ENCODE measurements around the gene LIG1. TPM values are rescaled to one million over a fixed set of nuclear protein-coding genes. Genes with fewer than 3 reads are reported as not detected.

The LIG1 gene
- total and polyA plus RNA-seq, 2 donors (not counting 3 experiments of a cell fraction or from before 2014, with no cell fraction given) = 64.0 to 94.7 TPM

DNA sequence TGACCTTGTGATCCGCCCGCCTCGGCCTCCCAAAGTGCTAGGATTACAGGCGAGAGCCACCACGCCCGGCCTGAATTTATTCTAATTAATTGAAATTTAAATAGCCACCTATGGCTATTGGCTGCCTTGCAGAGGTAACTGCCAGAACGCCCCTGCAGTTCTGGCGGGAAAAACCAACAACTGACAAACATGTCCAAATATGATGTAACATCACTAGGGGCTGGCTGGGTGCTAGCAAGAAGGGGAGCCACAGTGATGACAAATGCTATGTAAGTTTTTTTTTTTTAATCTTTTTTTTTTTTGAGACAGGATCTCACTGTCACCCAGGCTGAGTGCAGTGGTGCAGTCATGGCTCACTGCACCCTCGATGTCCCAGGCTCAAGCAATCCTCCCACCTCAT lies 13.2 kb upstream of the LIG1 start:
- no peaks in the 10 kb centered on the region for H3K27me3 ChIP-seq (ENCODE audit: control insufficient read depth in 2 of 2, insufficient read depth in 2 of 2, low read length in 2 of 2)
- no peaks in the 10 kb centered on the region for H3K9me3 ChIP-seq (replicated peaks; ENCODE audit: control insufficient read depth, insufficient read depth, low read length)
- no peaks in the 10 kb centered on the region for H3K79me2 ChIP-seq (ENCODE audit: control insufficient read depth, insufficient read depth, low read length)
- H3K9me1 ChIP-seq (replicated peaks; ENCODE audit: control insufficient read depth, extremely low read depth, insufficient read depth, low read length) = no peaks in the 10 kb centered on the region
- intact Hi-C loops (cut with micrococcal nuclease) (no loop called here), dilution Hi-C loops (cut with MboI; ENCODE audit: extremely low pct_ligation_motif_present, low sequenced_read_pairs) (no loop called here)
- TF ChIP-seq MYC (IDR thresholded peaks at IDR 0.05; ENCODE audit: low read depth, low read length) (no peak), EZH2 (IDR thresholded peaks at IDR 0.05; ENCODE audit: borderline replicate concordance, low read depth, low read length, severe bottlenecking) (no peak), POLR2AphosphoS5 (IDR thresholded peaks at IDR 0.05; ENCODE audit: insufficient read depth, low read depth, low read length) (no peak), FOS (IDR thresholded peaks at IDR 0.05; ENCODE audit: borderline replicate concordance, insufficient read depth, low read length) (no peak), POLR2A (IDR thresholded peaks at IDR 0.05; ENCODE audit: low read depth, low read length) (no peak), GATA2 (IDR thresholded peaks at IDR 0.05; ENCODE audit: insufficient read depth, insufficient read length, low read depth, low read length) (no peak), JUN (IDR thresholded peaks at IDR 0.05; ENCODE audit: borderline replicate concordance, insufficient read depth, insufficient read length, low read depth) (no peak)
- TF ChIP-seq, protein P1, sequence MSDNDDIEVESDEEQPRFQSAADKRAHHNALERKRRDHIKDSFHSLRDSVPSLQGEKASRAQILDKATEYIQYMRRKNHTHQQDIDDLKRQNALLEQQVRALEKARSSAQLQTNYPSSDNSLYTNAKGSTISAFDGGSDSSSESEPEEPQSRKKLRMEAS (IDR thresholded peaks at IDR 0.05; ENCODE audit: insufficient read depth, insufficient read length) = no peak
- TF ChIP-seq, protein P2, sequence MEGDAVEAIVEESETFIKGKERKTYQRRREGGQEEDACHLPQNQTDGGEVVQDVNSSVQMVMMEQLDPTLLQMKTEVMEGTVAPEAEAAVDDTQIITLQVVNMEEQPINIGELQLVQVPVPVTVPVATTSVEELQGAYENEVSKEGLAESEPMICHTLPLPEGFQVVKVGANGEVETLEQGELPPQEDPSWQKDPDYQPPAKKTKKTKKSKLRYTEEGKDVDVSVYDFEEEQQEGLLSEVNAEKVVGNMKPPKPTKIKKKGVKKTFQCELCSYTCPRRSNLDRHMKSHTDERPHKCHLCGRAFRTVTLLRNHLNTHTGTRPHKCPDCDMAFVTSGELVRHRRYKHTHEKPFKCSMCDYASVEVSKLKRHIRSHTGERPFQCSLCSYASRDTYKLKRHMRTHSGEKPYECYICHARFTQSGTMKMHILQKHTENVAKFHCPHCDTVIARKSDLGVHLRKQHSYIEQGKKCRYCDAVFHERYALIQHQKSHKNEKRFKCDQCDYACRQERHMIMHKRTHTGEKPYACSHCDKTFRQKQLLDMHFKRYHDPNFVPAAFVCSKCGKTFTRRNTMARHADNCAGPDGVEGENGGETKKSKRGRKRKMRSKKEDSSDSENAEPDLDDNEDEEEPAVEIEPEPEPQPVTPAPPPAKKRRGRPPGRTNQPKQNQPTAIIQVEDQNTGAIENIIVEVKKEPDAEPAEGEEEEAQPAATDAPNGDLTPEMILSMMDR (IDR thresholded peaks at IDR 0.05; ENCODE audit: extremely low read depth in 1 of 2, insufficient read depth in 1 of 2, low read depth in 1 of 2, low read length in 2 of 2) = no peak
- no peak overlapping the region for H2AFZ ChIP-seq (ENCODE audit: low read depth, low read length)
- H3K36me3 ChIP-seq (ENCODE audit: control insufficient read depth in 2 of 2, extremely low read depth in 1 of 2, insufficient read depth in 2 of 2, low read length in 2 of 2) = peaks cover 0 to 2% of the 10 kb centered on the region in 2 experiments
- no TSS peak for BruUV-seq (replicated peaks)
- CTCF ChIA-PET = no interaction called here
- no peak overlapping the region for H3K4me2 ChIP-seq (ENCODE audit: insufficient read depth, low read length)
- H4K20me1 ChIP-seq (replicated peaks; ENCODE audit: control insufficient read depth, extremely low read depth, insufficient read depth, low read length) = no peaks in the 10 kb centered on the region
- FAIRE-seq (no peak), DNase-seq (ENCODE audit: low read depth, low spot score) (no peak)
- H3K27ac ChIP-seq (ENCODE audit: insufficient read depth, low read depth, low read length) = no peak overlapping the region
- H3K4me3 ChIP-seq (replicated peaks in 1 of 3; ENCODE audit: insufficient read depth in 1 of 3, low read depth in 1 of 3, low read length in 3 of 3) = no peak overlapping the region
- no peak overlapping the region for H3K9ac ChIP-seq (replicated peaks; ENCODE audit: extremely low read depth, insufficient read depth, low read length)
- POLR2A ChIA-PET = no interaction called here
- no peaks in the 10 kb centered on the region for H3K4me1 ChIP-seq (ENCODE audit: control insufficient read depth, extremely low read depth, insufficient read depth, low read length)

All from endothelial cell of umbilical vein (primary cell).